GM12872 (cell line): ENCODE measurements around the gene COQ10B.

Experiments
- CTCF ChIP-seq: IDR thresholded peaks from 3 replicates; pipeline ENCODE4 v1.5.1; 2011; ENCODE audit warnings: low read depth, mild to moderate bottlenecking, low read length, moderate library complexity; ENCODE audit not compliant: insufficient read depth

COQ10B gene

DNA sequence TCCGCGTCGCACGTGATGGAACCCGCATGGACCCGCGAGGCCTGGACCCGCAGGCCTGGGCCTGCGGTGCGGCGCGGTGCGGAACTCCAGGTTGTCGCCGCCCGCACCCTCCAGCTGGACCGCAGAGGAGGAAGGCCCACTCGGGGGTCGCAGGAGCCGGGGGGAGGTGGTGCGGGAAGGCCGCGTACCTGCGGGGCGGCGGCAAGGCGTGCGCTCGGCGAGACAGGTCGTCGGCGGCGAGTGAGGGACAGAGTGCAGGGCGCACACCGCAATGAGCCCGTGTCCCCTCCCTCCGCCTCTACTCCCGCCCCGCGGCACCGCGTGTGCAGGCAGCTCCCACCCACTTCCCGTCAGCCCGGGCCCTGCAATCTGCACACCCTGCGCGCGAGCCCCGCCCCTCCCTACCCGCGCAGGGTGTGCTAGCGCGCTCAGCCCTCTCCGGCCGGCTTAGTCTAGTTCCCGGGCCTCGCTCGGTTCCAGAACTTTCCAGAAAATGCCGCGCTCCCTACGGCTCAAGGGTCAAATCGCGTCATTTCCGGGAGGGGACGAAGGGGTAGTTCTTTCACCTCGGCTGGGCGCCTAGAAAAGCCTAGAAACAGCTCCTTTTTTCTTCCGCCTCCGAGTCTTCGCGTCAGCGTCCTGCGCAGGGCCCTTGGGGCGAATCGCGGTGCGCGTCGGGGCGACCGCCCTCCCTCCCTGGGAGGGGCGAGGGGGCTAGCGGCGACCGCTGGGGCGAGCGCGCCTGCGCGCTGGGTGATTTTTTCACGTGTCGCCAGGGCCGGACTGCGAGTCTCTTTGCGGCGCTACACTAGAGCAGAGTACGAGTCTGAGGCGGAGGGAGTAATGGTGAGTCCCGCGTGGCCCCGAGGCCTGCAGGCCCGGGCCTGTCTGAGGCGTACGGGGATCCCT lies 46.5 kb downstream of the COQ10B start, which contains the start of the genes HSPD1 and HSPE1:
Gene HSPD1 (minus strand): TSS at position 247 of the 909 bp plus-strand sequence. CDS start 992 bp downstream, outside the sequence.
Gene HSPE1 (plus strand): TSS at position 786 of the 909 bp plus-strand sequence. CDS start 58 bp downstream, at position 844.
- TF ChIP-seq CTCF = no peak

DNA sequence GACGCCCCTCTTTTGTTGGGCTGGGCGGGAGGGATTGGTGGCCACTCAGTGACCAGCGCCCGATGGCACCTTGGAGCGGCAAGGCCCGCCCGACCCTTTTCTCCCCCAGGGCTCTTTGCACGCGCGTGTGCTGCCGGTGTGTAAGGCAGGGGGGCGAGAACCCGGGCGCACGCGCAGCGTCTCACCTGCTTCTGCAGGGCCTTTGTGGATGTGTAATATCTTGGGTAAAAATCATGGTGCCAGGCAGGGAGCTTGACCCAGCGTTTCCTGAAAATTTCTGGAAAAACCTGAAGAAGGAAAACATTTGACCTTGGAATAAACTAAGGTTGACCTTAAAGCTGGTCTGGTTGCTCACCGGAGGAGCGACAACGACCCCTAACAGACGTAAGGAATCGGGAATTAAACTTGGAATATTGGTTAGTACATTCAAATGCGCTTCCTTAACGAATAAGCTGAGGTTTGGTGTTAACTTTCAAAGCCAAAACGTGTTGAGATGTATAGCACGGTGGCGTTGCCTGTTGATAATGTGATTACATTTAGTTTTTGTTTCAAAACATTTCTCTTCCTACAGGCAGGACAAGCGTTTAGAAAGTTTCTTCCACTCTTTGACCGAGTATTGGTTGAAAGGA lies 47.3 kb downstream of the COQ10B start:
- TF ChIP-seq CTCF = no peak

- no peak for TF ChIP-seq CTCF
Observed at GRCh38 chr2:197502201-197502600, 48.8 kb downstream of the COQ10B start.

GRCh38 chr2:197502685-197503084 lies 49.3 kb downstream of the COQ10B start:
- TF ChIP-seq CTCF = no peak

- no peak for TF ChIP-seq CTCF
Observed at GRCh38 chr2:197504000-197504399, 50.6 kb downstream of the COQ10B start.

DNA sequence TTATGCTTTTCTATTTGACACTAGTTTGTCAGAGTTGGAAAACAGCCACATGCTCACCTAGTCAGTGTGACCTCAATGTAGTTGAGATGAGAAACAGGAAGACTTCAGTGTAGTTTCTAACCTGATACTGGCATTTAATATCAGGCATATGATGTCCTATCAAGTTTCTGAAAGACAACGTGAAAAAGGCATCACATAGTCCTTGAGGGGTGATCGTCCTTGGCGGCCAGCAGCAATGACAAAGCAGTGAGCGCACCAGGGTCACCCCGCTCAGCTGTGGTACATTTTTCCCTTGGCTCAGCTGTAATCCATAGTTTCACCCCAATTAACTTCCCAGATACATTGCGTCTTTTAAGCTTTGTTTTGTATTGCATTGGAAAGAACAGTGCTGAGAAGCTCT lies 51.2 kb downstream of the COQ10B start:
- no peak for TF ChIP-seq CTCF

GRCh38 chr2:197506658-197507057 lies 53.3 kb downstream of the COQ10B start:
- TF ChIP-seq CTCF = no peak
